H9 (cell line): ENCODE results near the gene MYOZ3. TPM values are rescaled to one million over a fixed set of nuclear protein-coding genes. Genes with fewer than 3 reads are reported as not detected.

Source experiments
- DNase-seq: peaks from one replicate; pipeline ENCODE4 v3.0.0-alpha.2; 2017
- H2AFZ ChIP-seq: one replicate; pipeline ENCODE4 v1.6.1; 2013; ENCODE audit warnings: mild to moderate bottlenecking, low read length, control low read depth, moderate library complexity
- H2AK5ac ChIP-seq: 2 replicates; pipeline ENCODE4 v1.6.1; 2013; ENCODE audit warnings: low read length, control low read depth, mixed read lengths; ENCODE audit not compliant: insufficient read length
- H2BK120ac ChIP-seq: one replicate; pipeline ENCODE4 v1.6.1; 2013; ENCODE audit warnings: low read depth, mild to moderate bottlenecking, low read length, control low read depth, inconsistent platforms; ENCODE audit not compliant: poor library complexity, severe bottlenecking
- H2BK12ac ChIP-seq: 2 replicates; pipeline ENCODE4 v1.6.1; 2013; ENCODE audit warnings: low read length, control low read depth, mixed read lengths, low read depth; ENCODE audit not compliant: insufficient read length
- H2BK15ac ChIP-seq: 2 replicates; pipeline ENCODE4 v1.6.1; 2013; ENCODE audit warnings: low read depth, low read length, control low read depth
- H2BK20ac ChIP-seq: one replicate; pipeline ENCODE4 v1.6.1; 2013; ENCODE audit warnings: low read depth, mild to moderate bottlenecking, low read length, control low read depth, inconsistent platforms; ENCODE audit not compliant: poor library complexity, severe bottlenecking
- H2BK5ac ChIP-seq: 2 replicates; pipeline ENCODE4 v1.6.1; 2013; ENCODE audit warnings: low read length, control low read depth, mixed read lengths; ENCODE audit not compliant: insufficient read length
- H3K14ac ChIP-seq: 2 replicates; pipeline ENCODE4 v1.6.1; 2013; ENCODE audit warnings: low read length, control low read depth; ENCODE audit not compliant: insufficient read depth
- H3K18ac ChIP-seq: 2 replicates; pipeline ENCODE4 v1.6.1; 2013; ENCODE audit warnings: low read depth, mild to moderate bottlenecking, mixed read lengths, low read length, control low read depth; ENCODE audit not compliant: insufficient read length
- H3K23ac ChIP-seq: 2 replicates; pipeline ENCODE4 v1.6.1; 2013; ENCODE audit warnings: low read length, control low read depth, mixed read lengths, low read depth; ENCODE audit not compliant: insufficient read length
- H3K23me2 ChIP-seq: 2 replicates; pipeline ENCODE4 v1.6.1; 2013; ENCODE audit warnings: low read depth, mild to moderate bottlenecking, mixed read lengths, low read length, control low read depth; ENCODE audit not compliant: insufficient read length, poor library complexity, severe bottlenecking
- H3K27ac ChIP-seq: 2 replicates; pipeline ENCODE4 v1.5.1; 2013; ENCODE audit warnings: low read length, control low read depth, mixed read lengths, low read depth; ENCODE audit not compliant: insufficient read length
- H3K27me3 ChIP-seq: 2 replicates; pipeline ENCODE4 v1.6.1; 2013; ENCODE audit warnings: low read length, control low read depth, inconsistent platforms; ENCODE audit not compliant: insufficient read depth
- H3K4ac ChIP-seq: 2 replicates; pipeline ENCODE4 v1.6.1; 2013; ENCODE audit warnings: low read depth, mild to moderate bottlenecking, control low read depth, inconsistent platforms, low read length, moderate library complexity
- H3K4me1 ChIP-seq: 2 replicates; pipeline ENCODE4 v1.6.1; 2013; ENCODE audit warnings: low read length, control low read depth, inconsistent platforms; ENCODE audit not compliant: insufficient read depth
- H3K4me2 ChIP-seq: 2 replicates; pipeline ENCODE4 v1.6.1; 2013; ENCODE audit warnings: low read length, control low read depth, mixed read lengths; ENCODE audit not compliant: insufficient read length, insufficient read depth
- H3K56ac ChIP-seq: 2 replicates; pipeline ENCODE4 v1.6.1; 2013; ENCODE audit warnings: low read depth, mild to moderate bottlenecking, mixed read lengths, low read length, control low read depth; ENCODE audit not compliant: insufficient read length
- H3K79me1 ChIP-seq: 2 replicates; pipeline ENCODE4 v1.6.1; 2013; ENCODE audit warnings: low read depth, mild to moderate bottlenecking, moderate library complexity, low read length, control low read depth, inconsistent platforms; ENCODE audit not compliant: insufficient read depth, poor library complexity, severe bottlenecking
- H3K79me2 ChIP-seq: 2 replicates; pipeline ENCODE4 v1.6.1; 2013; ENCODE audit warnings: low read length, control low read depth, inconsistent platforms; ENCODE audit not compliant: insufficient read depth
- H3K9ac ChIP-seq: 2 replicates; pipeline ENCODE4 v1.6.1; 2013; ENCODE audit warnings: low read length, control low read depth, mixed read lengths; ENCODE audit not compliant: insufficient read length; ENCODE audit errors: extremely low read depth
- H3K9me3 ChIP-seq: one replicate; pipeline ENCODE4 v1.6.1; 2013; ENCODE audit warnings: low read depth, low read length, inconsistent platforms; ENCODE audit not compliant: control insufficient read depth
- H3T11ph ChIP-seq: one replicate; pipeline ENCODE4 v1.6.1; 2013; ENCODE audit warnings: mild to moderate bottlenecking, low read length, control low read depth, inconsistent platforms
- H4K20me1 ChIP-seq: one replicate; pipeline ENCODE4 v1.6.1; 2013; ENCODE audit not compliant: control insufficient read depth, insufficient read length, insufficient read depth
- H4K5ac ChIP-seq: 2 replicates; pipeline ENCODE4 v1.6.1; 2013; ENCODE audit warnings: low read depth, mild to moderate bottlenecking, mixed read lengths, low read length, control low read depth; ENCODE audit not compliant: insufficient read length
- H4K8ac ChIP-seq: replicated peaks from 2 replicates; pipeline ENCODE4 v1.6.1; 2013; ENCODE audit warnings: low read length, control low read depth, mixed read lengths, low read depth; ENCODE audit not compliant: insufficient read length
- H4K91ac ChIP-seq: 2 replicates; pipeline ENCODE4 v1.6.1; 2013; ENCODE audit warnings: low read depth, mild to moderate bottlenecking, moderate library complexity, mixed read lengths, low read length, control low read depth; ENCODE audit not compliant: insufficient read length
- H3K27ac Mint-ChIP-seq, 3 experiments: 2 replicates in 2 of 3; 3 replicates in 1 of 3; pipeline ENCODE4 v1.8.0; 2020 to 2021; ENCODE audit warnings: mixed read lengths in 3 of 3, mild to moderate bottlenecking in 1 of 3, moderate library complexity in 1 of 3
- H3K27me3 Mint-ChIP-seq: 2 replicates; pipeline ENCODE4 v1.8.0; 2021; ENCODE audit warnings: low read depth, mild to moderate bottlenecking, moderate library complexity, mixed read lengths
- H3K36me3 Mint-ChIP-seq, 3 experiments: 2 replicates in 2 of 3; 3 replicates in 1 of 3; pipeline ENCODE4 v1.8.0; 2020 to 2021; ENCODE audit warnings: low read depth in 3 of 3, mixed read lengths in 3 of 3; ENCODE audit not compliant: insufficient read depth in 1 of 3
- H3K4me1 Mint-ChIP-seq, 2 experiments: 2 replicates each; pipeline ENCODE4 v1.8.0; 2020; ENCODE audit warnings: mixed read lengths in 2 of 2
- H3K4me3 Mint-ChIP-seq, 2 experiments: 2 replicates in 1 of 2; 3 replicates in 1 of 2; pipeline ENCODE4 v1.8.0; 2020 to 2021; ENCODE audit warnings: mild to moderate bottlenecking in 2 of 2, mixed read lengths in 2 of 2, moderate library complexity in 1 of 2
- H3K9me3 Mint-ChIP-seq, 2 experiments: 2 replicates in 1 of 2; 3 replicates in 1 of 2; pipeline ENCODE4 v1.8.0; 2020; ENCODE audit warnings: mild to moderate bottlenecking in 2 of 2, mixed read lengths in 2 of 2, moderate library complexity in 1 of 2
- CTCF ChIP-seq: fragments of 200-600 bp; sonication (generic); conservative IDR thresholded peaks from 3 replicates; pipeline ENCODE4 v1.8.0; 2021; ENCODE audit warnings: antibody characterized with exemption, mild to moderate bottlenecking
- WGBS: extraction: QIAGEN DNeasy Blood & Tissue Kit; methylation state at CpG from one replicate; pipeline ENCODE4 v1.1.7; 2013; ENCODE audit warnings: missing lambda C conversion rate, low lambda C conversion rate, mixed read lengths; ENCODE audit not compliant: insufficient read length; ENCODE audit errors: extremely low coverage; 5-methylcytosine and 5-hydroxymethylcytosine counted together
- total RNA-seq: library from RNA; stranded (reverse); gene quantifications from 2 replicates; pipeline ENCODE4 v1.2.1, GENCODE V29; 2021

The MYOZ3 gene
- total RNA-seq, 1 experiment from 2014 or later = 18.1 TPM

GRCh38 chr5:150706776-150707390 is 45.8 kb downstream of the MYOZ3 start:
- no peak overlapping the region for H2AK5ac ChIP-seq
- peaks cover 8 to 14% of the 10 kb centered on the region in 2 experiments for H3K4me1 Mint-ChIP-seq
- no peak overlapping the region for H4K91ac ChIP-seq
- H3K9me3 Mint-ChIP-seq = no peaks in the 10 kb centered on the region
- H2AFZ ChIP-seq = no peak overlapping the region
- no peak overlapping the region for H2BK5ac ChIP-seq
- DNase-seq = no peak
- peaks cover 2 to 27% (median 13%) of the 10 kb centered on the region in 3 experiments; a peak in 6 of 7 replicates for H3K36me3 Mint-ChIP-seq
- no peak overlapping the region for H3K4me2 ChIP-seq
- H3T11ph ChIP-seq = no peak overlapping the region
- no CpG with 5 or more reads among the region's 4 CpGs for WGBS
- H2BK120ac ChIP-seq = no peak overlapping the region
- H3K9me3 ChIP-seq = no peaks in the 10 kb centered on the region
- TF ChIP-seq CTCF = no peak
- H3K23ac ChIP-seq = no peak overlapping the region
- no peaks in the 10 kb centered on the region for H3K79me2 ChIP-seq
- no peaks in the 10 kb centered on the region for H3K79me1 ChIP-seq
- H3K27ac Mint-ChIP-seq = no peak overlapping the region; a peak in 1 of 7 replicates
- no peak overlapping the region for H4K5ac ChIP-seq
- H4K8ac ChIP-seq = no peak overlapping the region
- no peak overlapping the region for H3K14ac ChIP-seq
- no peaks in the 10 kb centered on the region for H3K4me1 ChIP-seq
- H3K4me3 Mint-ChIP-seq = no peak overlapping the region
- H4K20me1 ChIP-seq = no peaks in the 10 kb centered on the region
- H2BK12ac ChIP-seq = no peak overlapping the region
- H3K56ac ChIP-seq = no peak overlapping the region
- H2BK15ac ChIP-seq = no peak overlapping the region
- H3K23me2 ChIP-seq = no peaks in the 10 kb centered on the region
- no peaks in the 10 kb centered on the region for H3K27me3 ChIP-seq
- H3K27ac ChIP-seq = no peak overlapping the region
- H3K4ac ChIP-seq = no peak overlapping the region
- H3K18ac ChIP-seq = no peak overlapping the region
- no peak overlapping the region for H2BK20ac ChIP-seq
- H3K27me3 Mint-ChIP-seq = no peaks in the 10 kb centered on the region
- no peak overlapping the region for H3K9ac ChIP-seq
